ENCODE data around the gene ADGRF1.
A peak's percentile ranks its signal among the peaks of the same experiment; 100 is the strongest.

The ADGRF1 gene

DNA sequence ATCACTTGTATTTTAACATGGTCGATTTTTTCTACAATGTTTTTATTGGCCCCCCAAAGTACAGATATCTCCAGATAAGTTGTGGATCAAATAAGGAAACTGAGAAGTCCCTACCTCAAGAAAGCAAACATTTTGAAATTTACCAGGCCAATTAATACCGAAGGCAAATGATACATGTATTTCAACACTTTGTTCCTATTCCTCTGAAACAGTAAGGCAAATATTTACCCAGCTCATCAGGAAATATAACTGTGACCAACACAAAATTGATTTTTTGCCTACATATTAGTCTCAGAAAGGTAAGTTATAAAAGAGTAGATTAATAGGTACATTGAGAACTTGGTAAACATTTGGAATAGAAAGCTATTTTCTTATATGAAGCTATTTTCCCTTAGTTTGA is 69.1 kb downstream of the ADGRF1 start:
- DNase-seq = no peak

DNA sequence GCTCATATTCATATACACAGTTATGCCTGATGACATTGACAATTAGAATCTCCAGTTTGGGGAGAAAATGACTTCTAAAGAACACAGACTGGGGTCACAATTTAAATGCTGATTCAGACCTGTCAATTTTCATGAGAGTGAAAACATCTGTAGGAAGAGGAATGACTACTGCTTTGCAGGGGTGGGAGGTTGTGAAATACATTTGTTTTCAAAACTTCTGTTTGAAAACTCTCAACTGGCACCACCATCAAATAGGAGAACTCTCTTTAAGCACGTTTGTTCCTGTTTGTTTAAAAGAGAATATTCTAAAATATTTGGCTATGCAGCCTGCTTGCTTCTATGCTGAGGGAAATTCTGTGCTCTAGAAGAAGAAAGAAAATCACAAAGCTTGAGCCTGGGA is 69.6 kb downstream of the ADGRF1 start:
- no peak for DNase-seq

DNA sequence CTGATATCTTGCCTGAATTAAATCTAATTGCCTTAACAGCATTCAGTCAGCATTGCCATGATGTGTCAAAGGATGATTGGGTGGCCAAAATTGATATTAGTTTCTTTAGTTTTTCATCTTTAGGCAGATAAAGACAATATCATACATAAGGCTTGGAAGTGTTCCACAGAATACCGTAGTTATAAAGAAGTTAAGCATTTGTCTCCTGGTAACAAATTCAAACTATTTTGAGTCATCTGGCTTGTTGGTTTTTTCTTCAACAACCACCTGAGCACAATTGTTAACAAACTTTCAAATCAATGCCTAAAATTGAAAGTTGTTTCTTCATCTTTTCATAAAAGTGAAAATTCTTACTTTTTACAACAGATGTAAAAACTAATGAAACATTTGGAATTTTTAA is 72.9 kb downstream of the ADGRF1 start:
- no peak for DNase-seq

DNA sequence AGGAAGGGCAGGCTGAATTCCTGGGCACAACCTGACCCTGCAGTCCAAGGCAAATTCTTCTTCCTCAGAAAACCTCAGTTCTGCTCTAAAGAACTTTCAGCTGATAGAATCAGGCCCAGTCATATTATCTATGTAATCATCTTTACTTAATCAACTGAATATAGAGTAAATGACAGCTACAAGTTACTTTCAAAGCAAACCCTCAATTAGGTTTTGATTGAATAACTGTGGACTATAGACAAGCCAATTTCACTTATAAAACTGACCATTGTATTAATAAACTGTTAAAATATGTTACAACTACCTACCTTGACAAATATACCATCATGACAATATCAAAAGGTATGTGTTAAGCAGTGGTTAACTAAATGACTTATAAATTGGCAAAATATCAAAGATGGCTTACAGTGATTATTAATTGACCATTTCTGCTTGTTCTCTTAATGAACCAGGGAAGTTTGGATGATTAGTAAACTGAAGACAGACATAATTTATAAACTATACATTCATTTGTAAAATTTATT is 74.2 kb downstream of the ADGRF1 start:
- DNase-seq = no peak

DNA sequence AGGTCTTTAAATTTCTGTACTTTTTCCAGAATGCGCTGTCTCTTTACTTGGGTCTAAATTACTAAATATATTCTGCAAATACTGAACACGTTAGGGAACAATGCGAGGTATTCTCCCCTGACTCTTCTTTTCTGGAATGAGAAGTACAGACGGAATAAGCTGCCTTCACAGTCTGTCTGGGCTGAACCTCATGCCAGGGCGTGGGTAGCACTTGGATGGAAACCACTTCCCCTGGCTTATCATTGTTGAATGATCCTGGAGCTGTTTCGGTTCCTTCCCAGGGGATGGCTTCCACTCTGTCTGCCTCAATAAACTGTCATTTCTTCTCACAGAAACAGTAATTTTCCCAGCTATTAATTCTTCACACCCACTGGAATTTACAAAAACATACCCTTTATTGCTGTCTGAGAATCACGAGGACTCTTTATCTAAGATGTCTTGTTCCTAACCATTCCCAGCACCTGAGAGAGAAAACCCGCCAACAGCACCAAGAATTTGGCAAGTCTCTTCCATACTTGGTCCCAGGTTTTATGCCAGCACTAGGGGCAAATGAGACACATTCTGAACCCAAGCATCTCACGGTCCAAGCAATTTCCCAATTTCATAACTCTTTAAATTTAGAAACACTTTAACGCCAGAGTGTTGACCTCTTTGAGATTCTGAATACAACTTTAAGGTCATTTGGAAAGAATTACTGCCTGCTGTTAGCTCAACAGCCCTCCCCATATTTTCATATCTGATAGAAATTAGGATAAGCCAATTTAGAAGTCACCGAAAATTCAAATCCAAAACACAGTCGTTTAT is 77.2 kb downstream of the ADGRF1 start:
- DNase-seq = no peak

DNA sequence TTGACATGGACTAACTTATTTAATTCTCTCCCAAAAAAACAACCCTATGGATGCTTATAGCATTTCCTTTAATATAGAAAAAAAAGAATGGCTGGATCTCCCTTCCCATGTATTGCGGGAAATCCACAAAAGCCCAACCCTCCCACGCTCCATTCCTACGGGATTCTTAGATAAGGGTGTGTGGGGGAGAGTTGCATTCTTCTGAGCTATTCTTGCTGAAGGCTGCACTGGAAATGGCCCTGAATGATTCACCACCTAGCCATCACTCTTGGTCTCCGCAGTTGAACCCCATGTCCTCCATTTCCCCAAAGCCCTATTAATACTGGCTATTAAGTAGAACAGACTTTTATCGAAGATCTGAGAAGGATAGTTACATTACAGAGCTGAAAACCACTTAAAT is 78.5 kb downstream of the ADGRF1 start:
- no peak for DNase-seq

DNA sequence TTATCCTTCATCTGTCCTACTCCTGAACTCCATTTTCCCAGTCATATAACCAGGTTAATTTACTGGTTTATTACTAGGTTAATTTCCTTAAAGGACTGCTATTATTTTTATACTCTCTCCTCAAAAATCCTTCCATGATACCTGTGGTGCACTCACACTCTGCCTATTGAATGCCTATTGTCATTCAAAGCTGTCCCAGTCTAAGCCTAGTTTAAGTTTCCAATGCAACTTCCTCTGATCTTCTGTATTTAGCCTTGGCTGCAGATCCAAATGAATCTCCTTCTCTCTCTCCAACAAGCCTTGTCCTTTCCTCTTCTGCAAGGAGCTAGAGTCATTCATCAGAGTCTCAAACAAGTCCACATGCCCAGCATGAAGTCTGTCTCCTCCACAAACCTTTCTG is 79.1 kb downstream of the ADGRF1 start:
- no peak for DNase-seq

DNA sequence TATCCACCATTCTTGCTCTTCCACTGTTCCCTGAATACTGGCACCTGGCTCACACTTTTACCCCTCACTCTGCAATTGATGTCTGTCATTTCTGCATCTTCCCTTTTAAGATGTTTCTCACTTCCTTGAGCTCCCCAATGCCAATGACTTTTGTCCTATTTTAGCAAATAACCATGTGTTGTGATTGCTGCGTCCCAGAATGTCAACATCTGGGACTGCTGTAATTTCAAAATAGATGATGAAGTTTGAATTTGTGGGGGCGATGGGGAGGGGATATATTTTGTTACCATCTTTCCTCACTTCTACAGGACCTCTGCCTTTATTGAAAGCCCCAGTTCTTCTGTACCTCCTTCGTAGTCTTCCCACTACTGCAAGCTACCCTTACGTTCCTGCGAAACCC is 80.4 kb downstream of the ADGRF1 start:
- DNase-seq = no peak

DNA sequence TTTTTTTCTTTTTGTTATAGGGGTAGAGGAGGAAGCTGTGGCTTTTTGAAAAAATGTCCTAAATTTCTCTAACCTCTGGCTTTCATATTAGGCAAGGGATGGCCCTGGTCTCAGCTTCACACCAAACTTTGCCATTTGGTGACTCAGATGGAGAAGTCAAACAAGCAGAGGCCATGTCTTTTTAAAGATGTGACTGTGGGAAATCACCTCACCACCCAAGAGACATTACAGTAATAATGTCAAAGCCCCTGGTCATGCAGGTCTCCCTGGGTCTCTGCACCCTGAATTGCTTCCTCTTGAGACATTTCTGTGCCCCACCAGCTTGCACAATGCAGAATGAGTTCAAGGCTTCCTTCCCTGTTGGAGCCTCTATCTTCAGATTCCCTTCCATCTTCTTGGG is 80.9 kb downstream of the ADGRF1 start:
- no peak for DNase-seq

DNA sequence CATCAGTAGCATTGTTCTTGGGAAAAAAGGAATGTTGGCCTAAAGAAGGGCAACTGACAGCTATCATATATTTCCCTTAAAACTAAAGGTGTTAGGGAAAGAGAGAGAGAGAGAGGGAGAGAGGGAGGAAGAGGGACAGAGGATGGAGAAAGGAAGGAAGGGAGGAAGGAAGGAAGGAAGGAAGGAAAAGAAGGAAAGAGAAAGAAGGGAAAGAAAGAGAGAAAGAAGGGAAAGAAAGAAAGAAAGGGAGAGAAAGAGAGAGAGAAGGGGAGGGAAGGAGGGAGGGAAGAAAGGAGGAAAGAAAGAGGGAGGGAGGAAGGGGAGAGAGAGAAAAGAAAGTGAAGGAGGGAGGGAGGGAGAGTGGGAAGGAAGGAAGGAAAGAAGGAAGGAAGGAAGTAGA is 82.7 kb downstream of the ADGRF1 start:
- no peak for DNase-seq

DNA sequence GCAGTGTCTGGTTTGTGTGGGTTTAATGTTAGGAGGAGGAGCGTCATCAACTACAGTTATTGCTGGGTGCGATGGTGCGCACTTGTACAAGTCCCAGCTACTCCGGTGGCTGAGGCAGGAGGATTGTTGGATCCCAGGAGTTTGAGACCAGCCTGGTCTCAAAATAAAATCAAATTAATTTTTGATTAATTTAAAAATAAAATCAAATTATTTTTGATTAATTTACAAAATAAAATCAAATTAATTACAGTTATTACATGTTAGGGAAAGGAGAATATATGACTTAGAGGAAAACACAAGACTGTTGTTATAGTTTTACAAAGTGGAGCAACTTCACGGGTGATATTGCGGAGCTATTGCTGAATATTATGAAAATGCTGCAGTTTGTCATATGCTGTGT is 85.7 kb downstream of the ADGRF1 start:
- DNase-seq = no peak

DNA sequence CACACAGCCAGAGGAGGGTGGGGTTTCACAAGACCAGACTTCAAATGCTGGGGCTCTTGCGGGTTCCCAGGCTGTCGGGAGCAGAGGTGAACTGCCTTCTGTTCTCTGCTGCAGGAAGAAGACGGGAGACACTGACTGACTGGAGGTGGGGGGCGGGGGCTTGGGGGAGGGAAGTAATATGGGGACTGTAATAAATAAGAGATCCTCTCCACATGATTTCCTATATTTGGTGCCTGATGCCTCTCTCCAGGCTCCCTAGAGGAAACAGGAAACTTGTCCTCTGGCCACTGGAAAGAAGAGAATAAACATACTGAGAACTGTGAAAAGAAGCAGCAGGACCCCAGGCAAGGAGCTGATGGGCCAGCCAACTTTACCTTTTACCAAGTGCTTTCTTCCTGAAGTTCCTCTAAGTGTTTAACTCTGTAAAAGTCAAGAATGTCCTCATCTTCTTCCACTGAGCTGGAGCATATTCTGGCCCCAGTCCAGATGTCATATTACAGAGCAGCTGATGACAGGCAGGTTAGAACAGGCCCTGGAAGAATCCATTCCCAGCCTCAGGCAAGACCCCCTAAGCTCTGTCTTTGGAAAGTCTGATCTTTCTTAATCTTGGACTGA is 87.2 kb downstream of the ADGRF1 start:
- DNase-seq = peak; percentile 95

DNA sequence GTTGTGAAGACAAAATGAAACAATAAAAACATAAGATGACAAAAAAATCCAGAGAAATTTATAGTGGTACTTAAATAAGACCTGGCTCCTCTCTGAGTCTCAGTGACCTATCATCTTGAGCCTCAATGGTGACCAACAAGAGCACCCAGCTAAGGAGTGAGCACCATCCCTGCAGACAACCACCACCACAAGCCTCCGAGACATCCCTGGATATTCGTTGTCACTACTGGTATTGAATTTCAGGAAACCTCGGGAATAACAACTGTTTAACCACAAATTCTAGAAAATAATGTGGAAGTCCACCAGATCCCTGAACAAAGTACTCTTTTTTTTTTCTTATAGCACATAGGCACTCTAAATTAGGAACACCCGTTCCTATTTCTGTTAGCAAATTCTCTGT is 88.2 kb downstream of the ADGRF1 start:
- DNase-seq = peak; percentile 41

DNA sequence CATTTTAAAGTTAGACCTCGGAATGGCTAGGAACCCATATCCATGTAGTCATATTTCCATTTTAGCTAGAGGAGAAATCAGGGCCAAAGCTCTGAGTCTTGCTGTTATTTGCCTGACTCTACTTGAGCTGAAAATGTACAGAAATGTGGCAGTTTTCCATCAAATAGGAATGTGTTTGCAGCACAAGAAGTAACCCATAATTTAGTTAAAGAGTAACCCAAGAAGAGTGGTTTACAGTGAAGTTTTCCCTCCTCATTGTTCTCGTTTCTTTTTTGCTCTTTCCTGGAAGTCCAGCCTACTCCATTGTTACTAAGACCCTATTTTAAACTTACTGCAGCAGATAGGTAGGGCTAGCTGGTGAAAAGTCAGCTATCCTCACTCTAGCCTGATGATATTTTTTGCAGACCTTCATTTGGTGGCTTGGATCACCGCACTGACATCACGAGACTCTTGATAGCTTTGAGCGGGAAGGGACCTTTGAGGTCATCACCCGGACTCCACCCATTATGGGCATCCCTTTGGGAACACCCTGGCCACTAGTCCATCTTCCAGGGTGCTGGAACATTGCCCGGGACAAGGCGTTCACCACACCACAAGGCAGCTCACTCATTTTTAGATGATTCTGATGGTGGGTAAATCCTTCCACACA is 92.4 kb downstream of the ADGRF1 start:
- DNase-seq = no peak

DNA sequence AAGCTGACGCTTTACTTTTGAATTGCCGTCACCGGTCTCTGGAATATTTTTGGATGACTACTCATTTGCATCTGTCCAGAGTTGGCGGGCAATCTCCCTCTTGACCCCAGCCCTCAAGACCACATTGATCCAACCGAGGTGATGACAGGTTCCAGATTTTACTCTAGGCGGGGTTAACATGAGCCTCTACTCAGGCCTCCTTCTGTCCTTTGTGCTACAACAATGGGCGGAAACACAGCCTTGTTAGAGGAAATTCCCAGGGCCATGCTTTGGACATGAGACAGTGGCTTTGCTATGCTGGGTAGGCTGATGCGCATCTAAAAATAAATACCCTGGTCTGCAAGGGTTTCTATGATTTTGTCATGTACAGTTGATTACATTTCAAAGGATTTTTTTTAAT is 93.4 kb downstream of the ADGRF1 start:
- peak; percentile 28 for DNase-seq
